ENCODE data around the gene SCAANT1.

SCAANT1 gene

DNA sequence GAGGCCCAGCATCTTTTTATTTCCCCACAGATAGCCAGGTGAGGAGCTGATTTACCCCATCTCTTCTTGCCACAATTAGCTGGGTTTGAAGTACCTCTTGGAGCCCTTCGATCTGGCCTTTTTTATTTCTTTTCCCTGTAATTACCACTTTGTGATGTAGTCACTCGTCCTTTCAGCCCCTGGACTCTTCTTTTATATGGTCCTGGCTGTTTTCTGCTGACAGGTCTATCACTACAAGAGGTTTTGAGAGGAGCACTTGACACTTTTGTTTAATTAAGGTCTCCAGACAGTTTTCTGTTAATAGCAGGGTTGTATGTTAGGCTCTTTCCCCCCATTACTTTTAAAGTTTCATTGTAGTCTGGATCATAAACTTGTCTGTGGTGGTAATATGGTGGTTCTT is 36.7 kb downstream of the SCAANT1 start:
- peaks cover 42 to 68% of the 10 kb centered on the region in 2 donors for H3K4me1 Mint-ChIP-seq (ENCODE audit: low read depth in 2 of 2)
- H3K27me3 Mint-ChIP-seq, result no peaks in the 10 kb centered on the region
- no peak for ATAC-seq (replicated peaks)
- no peaks in the 10 kb centered on the region for H3K9me3 Mint-ChIP-seq
- no peak for DNase-seq
- H3K36me3 Mint-ChIP-seq (ENCODE audit: insufficient read depth), result peaks cover 3% of the 10 kb centered on the region
- peak overlapping the region in 1 of 2 donors; percentile 75 for H3K27ac Mint-ChIP-seq
- H3K4me3 Mint-ChIP-seq, result no peak overlapping the region

- ATAC-seq (replicated peaks) (peak; percentile 26), DNase-seq (no peak)
- Mint-ChIP-seq H3K27me3 (no peaks in the 10 kb centered on the region), H3K4me3 (no peak overlapping the region), H3K9me3 (no peaks in the 10 kb centered on the region), H3K4me1 (ENCODE audit: low read depth in 2 of 2) (peaks cover 40 to 61% of the 10 kb centered on the region in 2 donors), H3K27ac (peak overlapping the region in 1 of 2 donors; percentile 20), H3K36me3 (ENCODE audit: insufficient read depth) (peaks cover 3% of the 10 kb centered on the region)
These were observed 37.4 kb downstream of the SCAANT1 start for GRCh38 chr3:63874769-63875168.

GRCh38 chr3:63872135-63872924 is 39.9 kb downstream of the SCAANT1 start:
- H3K4me3 Mint-ChIP-seq, result no peak overlapping the region
- DNase-seq (no peak), ATAC-seq (replicated peaks) (no peak)
- no peaks in the 10 kb centered on the region for H3K27me3 Mint-ChIP-seq
- H3K4me1 Mint-ChIP-seq (ENCODE audit: low read depth in 2 of 2), result peaks cover 30 to 45% of the 10 kb centered on the region in 2 donors
- H3K27ac Mint-ChIP-seq, result no peak overlapping the region
- peaks cover 3% of the 10 kb centered on the region for H3K36me3 Mint-ChIP-seq (ENCODE audit: insufficient read depth)
- no peaks in the 10 kb centered on the region for H3K9me3 Mint-ChIP-seq

DNA sequence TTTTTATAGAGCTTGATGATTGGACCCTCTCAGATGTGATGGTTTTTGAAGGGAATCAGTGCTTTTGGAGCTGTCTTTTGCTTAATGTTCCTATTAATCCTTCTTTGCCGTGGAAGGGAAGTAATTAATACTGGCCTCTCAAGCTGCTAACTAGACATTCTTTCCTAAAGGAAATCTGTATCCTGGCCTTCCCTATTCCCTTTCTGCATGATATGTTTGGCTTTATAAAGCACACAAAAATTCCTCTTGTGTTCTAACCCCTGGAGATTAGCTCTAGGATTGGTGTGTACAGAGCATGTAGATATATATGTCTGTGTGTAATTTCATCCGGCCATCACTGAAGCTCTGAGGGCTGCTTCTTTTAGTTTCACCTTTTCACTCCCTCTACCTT is 41.6 kb downstream of the SCAANT1 start:
- Mint-ChIP-seq H3K4me1 (ENCODE audit: low read depth in 2 of 2) (peaks cover 28 to 39% of the 10 kb centered on the region in 2 donors), H3K9me3 (no peaks in the 10 kb centered on the region), H3K27me3 (no peaks in the 10 kb centered on the region), H3K4me3 (no peak overlapping the region), H3K27ac (no peak overlapping the region), H3K36me3 (ENCODE audit: insufficient read depth) (peaks cover 11% of the 10 kb centered on the region)
- no peak for DNase-seq
- ATAC-seq (replicated peaks), result no peak

DNA sequence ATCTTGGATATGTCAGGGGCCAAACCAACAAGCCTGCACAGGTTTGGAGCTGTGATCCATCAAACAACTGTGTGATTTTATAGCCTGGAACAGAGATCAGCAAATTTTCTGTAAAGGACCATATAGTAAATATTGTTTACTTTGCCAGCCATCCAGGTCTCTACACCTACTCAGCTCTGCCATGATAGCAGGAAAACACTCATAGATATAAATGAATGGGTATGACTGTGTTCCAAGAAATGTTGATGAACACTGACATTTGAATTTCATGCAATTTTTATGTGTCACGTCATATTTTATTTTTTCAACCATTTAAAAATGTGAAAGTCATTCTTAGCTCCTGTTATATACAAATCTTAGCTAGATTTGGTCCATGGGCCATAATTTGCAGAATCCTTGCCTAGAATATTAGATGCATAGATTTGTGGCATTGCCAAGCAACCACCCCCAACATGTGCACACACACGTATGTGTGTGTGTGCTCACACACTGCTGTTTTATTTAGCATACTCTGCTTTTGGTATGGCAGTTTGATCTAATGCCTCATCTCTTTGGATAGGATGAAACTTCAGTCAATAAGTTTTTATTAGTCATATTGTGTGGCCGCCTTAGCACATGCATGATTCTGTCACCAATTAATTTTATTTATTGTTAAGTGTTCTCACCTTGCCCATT is 42.1 kb downstream of the SCAANT1 start:
- H3K27me3 Mint-ChIP-seq, result no peaks in the 10 kb centered on the region
- no peak overlapping the region for H3K27ac Mint-ChIP-seq
- ATAC-seq (replicated peaks) (no peak), DNase-seq (no peak)
- no peaks in the 10 kb centered on the region for H3K9me3 Mint-ChIP-seq
- H3K36me3 Mint-ChIP-seq (ENCODE audit: insufficient read depth), result peaks cover 16% of the 10 kb centered on the region
- no peak overlapping the region for H3K4me3 Mint-ChIP-seq
- H3K4me1 Mint-ChIP-seq (ENCODE audit: low read depth in 2 of 2), result peaks cover 26 to 37% of the 10 kb centered on the region in 2 donors

GRCh38 chr3:63867225-63867624 is 45.0 kb downstream of the SCAANT1 start:
- ATAC-seq (replicated peaks) (no peak), DNase-seq (no peak)
- Mint-ChIP-seq H3K27me3 (no peaks in the 10 kb centered on the region), H3K4me1 (ENCODE audit: low read depth in 2 of 2) (peaks cover 25 to 30% of the 10 kb centered on the region in 2 donors), H3K27ac (peak overlapping the region in 1 of 2 donors; percentile 42), H3K9me3 (no peaks in the 10 kb centered on the region), H3K36me3 (ENCODE audit: insufficient read depth) (peaks cover 31% of the 10 kb centered on the region), H3K4me3 (no peak overlapping the region)

- H3K27me3 Mint-ChIP-seq, result no peaks in the 10 kb centered on the region
- H3K36me3 Mint-ChIP-seq (ENCODE audit: insufficient read depth), result peaks cover 31% of the 10 kb centered on the region
- peak overlapping the region; percentile 86 to 88 for H3K4me3 Mint-ChIP-seq
- DNase-seq (no peak), ATAC-seq (replicated peaks) (no peak)
- no peaks in the 10 kb centered on the region for H3K9me3 Mint-ChIP-seq
- peak overlapping the region; percentile 89 to 91 for H3K27ac Mint-ChIP-seq
- peaks cover 35 to 38% of the 10 kb centered on the region in 2 donors for H3K4me1 Mint-ChIP-seq (ENCODE audit: low read depth in 2 of 2)
These were observed 47.2 kb downstream of the SCAANT1 start for GRCh38 chr3:63864965-63865327.

GRCh38 chr3:63864008-63864964 is 47.9 kb downstream of the SCAANT1 start:
- peak overlapping the region; percentile 86 to 88 for H3K4me3 Mint-ChIP-seq
- H3K4me1 Mint-ChIP-seq (ENCODE audit: low read depth in 2 of 2), result peaks cover 35 to 41% of the 10 kb centered on the region in 2 donors
- H3K36me3 Mint-ChIP-seq (ENCODE audit: insufficient read depth), result peaks cover 31% of the 10 kb centered on the region
- H3K27me3 Mint-ChIP-seq, result no peaks in the 10 kb centered on the region
- peak overlapping the region; percentile 89 to 91 for H3K27ac Mint-ChIP-seq
- ATAC-seq (replicated peaks) (peak; percentile 56), DNase-seq (peak; percentile 14)
- H3K9me3 Mint-ChIP-seq, result no peaks in the 10 kb centered on the region

GRCh38 chr3:63863150-63864007 is 48.8 kb downstream of the SCAANT1 start, which contains the start of the genes ATXN7 and THOC7:
TSS of gene ATXN7 (plus strand) at chr3:63863867. CDS start at chr3:63912599, 48,732 bp downstream.
TSS of gene THOC7 (minus strand) at chr3:63863805. CDS start at chr3:63863790, 15 bp downstream.
- Mint-ChIP-seq H3K4me1 (ENCODE audit: low read depth in 2 of 2) (peaks cover 39 to 50% of the 10 kb centered on the region in 2 donors), H3K4me3 (peak within 1 kb of the TSS; percentile 88 to 89), H3K36me3 (ENCODE audit: insufficient read depth) (peaks cover 31% of the 10 kb centered on the region), H3K27ac (peak within 1 kb of the TSS; percentile 89 to 91), H3K9me3 (no peaks in the 10 kb centered on the region), H3K27me3 (no peaks in the 10 kb centered on the region)
- ATAC-seq (replicated peaks) (peak; percentile 85), DNase-seq (peak; percentile 67 to 70 (median 69))

DNA sequence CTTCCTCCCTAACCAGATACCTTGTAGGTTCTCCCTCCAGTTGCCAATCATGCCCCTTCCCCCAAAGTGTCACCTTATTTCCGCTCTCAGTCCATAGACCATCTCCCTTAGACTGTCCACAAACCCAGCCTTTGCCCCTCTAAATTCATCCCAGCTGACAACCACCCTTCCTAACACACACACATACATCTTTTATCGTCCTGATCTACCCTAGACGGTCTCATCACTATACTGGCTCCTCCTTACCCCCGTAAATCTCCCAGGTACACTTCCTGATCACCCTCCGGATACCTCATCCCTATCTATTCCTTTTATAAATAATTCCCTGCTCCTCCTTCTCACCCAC is 49.4 kb downstream of the SCAANT1 start:
- no peak for DNase-seq
- ATAC-seq (replicated peaks), result no peak
- Mint-ChIP-seq H3K9me3 (no peaks in the 10 kb centered on the region), H3K4me1 (ENCODE audit: low read depth in 2 of 2) (peaks cover 39 to 52% of the 10 kb centered on the region in 2 donors), H3K36me3 (ENCODE audit: insufficient read depth) (peaks cover 31% of the 10 kb centered on the region), H3K27ac (peak overlapping the region; percentile 88 to 90), H3K27me3 (no peaks in the 10 kb centered on the region), H3K4me3 (peak overlapping the region; percentile 88 to 89)

Measured in effector memory CD8-positive, alpha-beta T cell (primary cell).